Esophagus muscularis mucosa (tissue), 4 donors: Measurements from ENCODE around the gene SUPT6H. TPM values are rescaled to one million over a fixed set of nuclear protein-coding genes. Genes with fewer than 3 reads are reported as not detected.

Experiments used
- DNase-seq: peaks from one replicate; pipeline ENCODE4 v3.0.0-alpha.2; 2017; ENCODE audit errors: extremely low spot score
- H3K27ac ChIP-seq, 4 donors: fragments of 200-600 bp; sonication (generic); replicated peaks in 1 of 4; 1 replicate in 3 of 4; 2 replicates in 1 of 4; pipeline ENCODE4 v1.5.1; 2016 to 2019; ENCODE audit warnings: mild to moderate bottlenecking in 1 of 4
- H3K27me3 ChIP-seq, 4 donors: fragments of 200-600 bp; sonication (generic); one replicate each; pipeline versions ENCODE4 v1.5.1 to v1.6.0; 2016 to 2019
- H3K36me3 ChIP-seq, 4 donors: fragments of 200-600 bp; sonication (generic); one replicate each; pipeline ENCODE4 v1.5.1; 2016 to 2019
- H3K4me1 ChIP-seq, 4 donors: fragments of 200-600 bp; sonication (generic); one replicate each; pipeline ENCODE4 v1.5.1; 2016 to 2019
- H3K4me3 ChIP-seq, 4 donors: fragments of 200-600 bp; sonication (generic); 1 replicate in 2 of 4; 2 replicates in 2 of 4; pipeline ENCODE4 v1.5.1; 2016 to 2019; ENCODE audit warnings: mild to moderate bottlenecking in 4 of 4, moderate library complexity in 1 of 4
- H3K9me3 ChIP-seq, 4 donors: fragments of 200-600 bp; sonication (generic); 1 replicate in 3 of 4; 2 replicates in 1 of 4; pipeline ENCODE4 v1.5.1; 2016 to 2019
- CTCF ChIP-seq, 3 experiments: fragments of 200-600 bp in 2 of 3; fragments of 450-650 bp in 1 of 3; sonication (generic) in 2 of 3; IDR thresholded peaks; one replicate each; pipeline ENCODE4 v1.5.1; 2017 to 2019; ENCODE audit warnings: antibody characterized with exemption in 3 of 3, mild to moderate bottlenecking in 2 of 3, moderate library complexity in 1 of 3
- EP300 ChIP-seq: sonication (generic); formaldehyde crosslinking; IDR thresholded peaks from one replicate; pipeline ENCODE4 v1.6.1; 2017; ENCODE audit warnings: antibody characterized with exemption
- POLR2A ChIP-seq: fragments of 450-650 bp; IDR thresholded peaks from one replicate; pipeline ENCODE4 v1.6.1; 2017; ENCODE audit warnings: antibody characterized with exemption, moderate library complexity, mild to moderate bottlenecking, low read depth
- POLR2AphosphoS5 ChIP-seq, 2 donors: sonication (generic); formaldehyde crosslinking; IDR thresholded peaks; one replicate each; pipeline ENCODE4 v1.6.1; 2017; ENCODE audit warnings: antibody characterized with exemption in 2 of 2
- WGBS: methylation state at CpG from one replicate; pipeline ENCODE4 v1.1.5; 2018; 5-methylcytosine and 5-hydroxymethylcytosine counted together
- intact Hi-C: fragments of 100-400 bp; cut with DNase I; formaldehyde crosslinking; loops from one replicate; pipeline ENCODE4 v1.15.1; 2023
- total RNA-seq, 4 donors: library from RNA; depleted of rRNA; stranded (reverse); fragments of >200 nt; gene quantifications; one replicate each; pipeline versions ENCODE4 v1.1.0 to v1.2.1, GENCODE V29; 2016

Gene SUPT6H
- total RNA-seq, 4 donors from 2014 or later, result 57.3 to 84.4 (median 71.1) TPM

GRCh38 chr17:28747801-28748750 is 86.1 kb downstream of the SUPT6H start:
- no peak for TF ChIP-seq POLR2A
- TF ChIP-seq CTCF (IDR thresholded peaks at IDR 0.05), result no peak
- TF ChIP-seq POLR2AphosphoS5 (IDR thresholded peaks at IDR 0.05), result no peak
- TF ChIP-seq EP300, result no peak
- Histone ChIP-seq H3K9me3 (no peaks in the 10 kb centered on the region), H3K36me3 (peaks cover 0 to 28% (median 23%) of the 10 kb centered on the region in 4 donors), H3K27me3 (no peaks in the 10 kb centered on the region), H3K27ac (no peak overlapping the region), H3K4me3 (no peak overlapping the region), H3K4me1 (peaks cover 43 to 62% (median 57%) of the 10 kb centered on the region in 4 donors)
- intact Hi-C loops, result loop anchor here (2.0 kb wide), 1 partner anchor 21 kb away; the partner anchor contains the start of gene TLCD1
- no peak for DNase-seq
- 93% methylated on average over 10 of the region's 18 CpGs for WGBS

GRCh38 chr17:28748852-28749515 is 87.0 kb downstream of the SUPT6H start:
- H3K4me1 ChIP-seq, result peaks cover 39 to 55% (median 51%) of the 10 kb centered on the region in 4 donors
- peak overlapping the region; percentile 13 to 60 (median 36) for H3K27ac ChIP-seq
- no peaks in the 10 kb centered on the region for H3K9me3 ChIP-seq
- 75% methylated on average over 9 of the region's 18 CpGs for WGBS
- no peak for DNase-seq
- intact Hi-C loops, result loop anchor here (2.0 kb wide), 1 partner anchor 22 kb away; the partner anchor contains the start of gene TLCD1
- no peaks in the 10 kb centered on the region for H3K27me3 ChIP-seq
- H3K4me3 ChIP-seq, result no peak overlapping the region
- peaks cover 0 to 28% (median 23%) of the 10 kb centered on the region in 4 donors for H3K36me3 ChIP-seq
- TF ChIP-seq POLR2AphosphoS5 (IDR thresholded peaks at IDR 0.05), result no peak
- TF ChIP-seq CTCF (IDR thresholded peaks at IDR 0.05), result no peak
- no peak for TF ChIP-seq POLR2A
- no peak for TF ChIP-seq EP300

- Histone ChIP-seq H3K9me3 (no peaks in the 10 kb centered on the region), H3K27ac (peak overlapping the region; percentile 13 to 60 (median 36)), H3K27me3 (no peaks in the 10 kb centered on the region), H3K36me3 (peaks cover 0 to 28% (median 23%) of the 10 kb centered on the region in 4 donors), H3K4me1 (peaks cover 33 to 48% (median 44%) of the 10 kb centered on the region in 4 donors), H3K4me3 (no peak overlapping the region)
- WGBS, result 56% methylated on average over 6 of the region's 11 CpGs
- TF ChIP-seq CTCF (IDR thresholded peaks at IDR 0.05) (no peak), POLR2AphosphoS5 (IDR thresholded peaks at IDR 0.05) (no peak), EP300 (no peak), POLR2A (no peak)
- DNase-seq, result no peak
- intact Hi-C loops, result loop anchor here (2.0 kb wide), 1 partner anchor 23 kb away; the partner anchor contains the start of gene TLCD1
These were observed 87.6 kb downstream of the SUPT6H start for GRCh38 chr17:28749516-28750177.

- 38% methylated on average over 20 of the region's 20 CpGs for WGBS
- H3K4me3 ChIP-seq, result no peak overlapping the region
- intact Hi-C loops, result no loop called here
- TF ChIP-seq POLR2AphosphoS5 (IDR thresholded peaks at IDR 0.05) (peak; percentile 67 to 83), POLR2A (no peak), CTCF (IDR thresholded peaks at IDR 0.05) (peak in 2 of 3 experiments; percentile 100)
- H3K36me3 ChIP-seq, result peaks cover 0 to 34% (median 23%) of the 10 kb centered on the region in 4 donors
- H3K27me3 ChIP-seq, result no peaks in the 10 kb centered on the region
- peak overlapping the region in 3 of 4 donors; percentile 13 to 60 (median 43) for H3K27ac ChIP-seq
- peaks cover 25 to 41% (median 37%) of the 10 kb centered on the region in 4 donors for H3K4me1 ChIP-seq
- peak; percentile 98 for DNase-seq
- H3K9me3 ChIP-seq, result no peaks in the 10 kb centered on the region
These were observed 88.4 kb downstream of the SUPT6H start for GRCh38 chr17:28750178-28751047.
